NT2/D1 (cell line): Measurements from ENCODE around the gene KLHL29.

Source experiments
- DNase-seq: peaks from one replicate; pipeline ENCODE4 v3.0.0-alpha.2; 2011; ENCODE audit warnings: low read depth, low spot score
- H3K27me3 ChIP-seq: 2 replicates; pipeline ENCODE4 v1.6.0; 2011; ENCODE audit warnings: mild to moderate bottlenecking; ENCODE audit not compliant: insufficient read length, insufficient read depth
- H3K36me3 ChIP-seq: 2 replicates; pipeline ENCODE4 v1.6.1; 2011; ENCODE audit warnings: mild to moderate bottlenecking, low read length, mixed read lengths; ENCODE audit not compliant: insufficient read depth, insufficient read length
- H3K4me1 ChIP-seq: 2 replicates; pipeline ENCODE4 v1.5.1; 2011; ENCODE audit not compliant: insufficient read depth, insufficient read length
- H3K4me3 ChIP-seq: 2 replicates; pipeline ENCODE4 v1.5.1; 2011; ENCODE audit warnings: low read depth; ENCODE audit not compliant: insufficient read length
- H3K9ac ChIP-seq: 2 replicates; pipeline ENCODE4 v1.6.0; 2011; ENCODE audit warnings: low read depth; ENCODE audit not compliant: insufficient read length
- H3K9me3 ChIP-seq: 2 replicates; pipeline ENCODE4 v1.5.1; 2011; ENCODE audit warnings: mild to moderate bottlenecking, low read length; ENCODE audit not compliant: insufficient read depth
- SUZ12 ChIP-seq: IDR thresholded peaks from 2 replicates; pipeline ENCODE4 v1.6.1; 2011; ENCODE audit not compliant: insufficient read length, insufficient read depth; ENCODE audit errors: extremely low read depth
- YY1 ChIP-seq: IDR thresholded peaks from 2 replicates; pipeline ENCODE4 v1.6.1; 2011; ENCODE audit not compliant: insufficient read length, insufficient read depth
- ZNF274 ChIP-seq: IDR thresholded peaks from 2 replicates; pipeline ENCODE4 v1.6.1; 2011; ENCODE audit warnings: mild to moderate bottlenecking, low read depth, low read length

The KLHL29 gene

DNA sequence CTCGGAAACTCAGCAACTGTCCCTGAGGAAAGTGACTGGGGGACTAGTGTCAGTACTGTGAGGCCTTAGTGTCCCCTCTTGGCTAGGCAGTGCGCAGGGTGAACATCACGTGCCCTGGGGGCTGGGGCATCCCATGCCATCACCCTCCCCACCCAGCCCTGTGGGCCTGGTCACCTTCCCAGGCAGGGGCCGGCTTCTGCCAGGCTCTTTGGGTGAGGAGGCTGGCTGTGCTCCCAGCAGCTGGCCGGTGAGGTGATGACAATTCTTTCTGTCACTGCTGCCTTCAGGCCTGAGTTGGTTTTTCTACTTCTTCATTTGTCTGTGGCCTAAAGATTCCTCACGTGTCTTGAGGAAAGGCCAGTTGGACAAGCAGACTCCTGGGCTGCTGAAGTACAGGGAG lies 180.8 kb downstream of the KLHL29 start:
- H3K9me3 ChIP-seq = no peaks in the 10 kb centered on the region
- peaks cover 2% of the 10 kb centered on the region for H3K4me1 ChIP-seq
- no peaks in the 10 kb centered on the region for H3K27me3 ChIP-seq
- no peak overlapping the region for H3K4me3 ChIP-seq
- no peak for DNase-seq
- no peak overlapping the region for H3K9ac ChIP-seq
- TF ChIP-seq YY1 (no peak), SUZ12 (no peak), ZNF274 (no peak)
- H3K36me3 ChIP-seq = no peaks in the 10 kb centered on the region

DNA sequence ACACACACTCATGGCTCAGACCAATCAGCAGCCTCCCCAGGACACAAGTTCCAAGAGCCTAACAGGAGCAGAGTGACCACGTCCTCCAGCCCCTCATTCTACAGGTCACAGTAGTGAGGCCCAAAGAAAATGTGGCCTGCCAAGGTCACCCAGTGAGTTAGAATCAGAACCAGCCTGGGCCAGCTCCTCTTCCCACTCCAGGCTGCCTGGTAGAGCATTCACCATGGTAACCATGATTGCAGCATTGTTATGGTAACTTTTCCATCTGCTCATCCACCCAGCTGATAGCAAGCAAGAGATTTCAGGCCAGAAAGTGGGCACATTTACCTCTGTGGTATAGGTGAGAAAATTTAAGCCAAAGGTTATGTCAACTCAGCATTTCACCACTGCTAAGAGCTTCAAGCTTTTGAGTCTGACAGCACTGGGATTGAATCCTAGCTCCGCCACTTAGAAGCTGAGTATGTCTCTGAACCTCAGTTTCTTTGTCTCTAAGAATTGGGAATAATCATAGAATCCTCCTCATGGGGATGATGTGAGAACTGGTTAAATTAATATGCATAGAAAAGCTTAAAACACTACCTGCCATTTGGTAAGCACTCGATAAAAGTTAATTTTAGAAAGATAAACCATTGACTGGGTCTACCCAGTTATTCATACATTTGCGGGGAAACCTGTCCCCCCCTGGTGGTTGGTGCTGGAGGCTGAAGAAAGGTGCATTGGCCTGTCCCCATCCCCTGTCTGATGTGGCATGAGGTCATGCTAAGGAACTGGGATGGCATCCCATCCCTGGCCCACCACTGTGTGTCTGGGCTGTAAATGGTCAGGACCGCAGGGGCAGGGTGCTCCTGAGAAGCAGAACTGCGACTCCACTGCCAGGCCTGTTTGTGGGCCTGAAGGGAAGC lies 181.5 kb downstream of the KLHL29 start:
- DNase-seq = no peak
- Histone ChIP-seq H3K4me1 (peaks cover 2% of the 10 kb centered on the region), H3K9ac (no peak overlapping the region), H3K9me3 (no peaks in the 10 kb centered on the region), H3K27me3 (no peaks in the 10 kb centered on the region), H3K36me3 (no peaks in the 10 kb centered on the region), H3K4me3 (no peak overlapping the region)
- TF ChIP-seq YY1 = no peak
- TF ChIP-seq SUZ12 = no peak
- TF ChIP-seq ZNF274 = no peak

DNA sequence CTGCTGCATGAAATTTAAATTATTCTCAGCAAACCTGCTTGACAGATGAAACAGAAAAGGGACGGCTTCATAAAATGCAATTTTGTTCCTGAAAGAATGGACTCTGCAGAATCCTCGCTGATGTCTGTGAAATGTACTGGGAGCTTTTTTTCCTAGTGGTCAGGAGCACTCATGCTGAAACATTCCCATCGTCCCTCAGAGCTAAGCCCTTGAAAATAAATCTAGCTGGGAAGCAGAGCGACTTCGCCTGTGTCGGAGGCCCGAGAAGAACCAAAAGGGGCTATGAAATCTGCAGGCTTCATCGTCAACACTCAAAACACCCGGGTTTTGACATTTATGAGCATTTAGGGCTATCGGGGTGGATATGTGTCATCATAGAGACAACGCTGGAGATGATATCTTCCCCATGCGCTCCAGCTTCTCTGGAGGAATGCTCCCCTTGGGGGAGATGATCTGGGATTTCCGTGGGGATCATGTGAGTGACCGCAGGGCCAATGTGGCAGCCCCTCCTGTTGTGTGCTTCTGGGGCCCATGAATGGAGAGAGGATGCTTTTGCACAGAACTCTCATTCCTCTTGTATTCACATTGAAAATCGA lies 182.3 kb downstream of the KLHL29 start:
- no peaks in the 10 kb centered on the region for H3K36me3 ChIP-seq
- H3K9ac ChIP-seq = no peak overlapping the region
- TF ChIP-seq YY1 (no peak), ZNF274 (no peak), SUZ12 (no peak)
- H3K4me1 ChIP-seq = peaks cover 2% of the 10 kb centered on the region
- H3K27me3 ChIP-seq = no peaks in the 10 kb centered on the region
- DNase-seq = no peak
- H3K9me3 ChIP-seq = no peaks in the 10 kb centered on the region
- H3K4me3 ChIP-seq = no peak overlapping the region

DNA sequence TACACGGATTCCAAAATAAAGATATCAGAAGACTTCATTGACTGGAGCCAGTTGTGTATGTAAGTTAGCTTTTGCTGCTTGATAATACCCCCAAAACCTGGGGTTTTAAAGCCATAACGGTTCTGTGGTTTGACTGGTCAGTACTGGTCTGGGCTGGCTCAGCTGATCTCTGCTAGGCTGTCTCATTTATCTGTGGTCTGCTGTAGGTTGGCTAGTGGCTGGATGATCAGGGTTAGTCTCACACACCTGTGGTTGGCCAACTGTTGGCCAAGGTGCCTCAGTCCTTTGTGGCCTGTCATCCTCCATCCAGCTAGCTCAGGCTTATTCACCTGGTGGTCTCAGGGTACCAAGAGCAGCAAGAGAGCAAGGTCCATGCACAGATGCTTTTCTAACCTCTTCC lies 183.2 kb downstream of the KLHL29 start:
- H3K4me1 ChIP-seq = peaks cover under 1% of the 10 kb centered on the region
- H3K4me3 ChIP-seq = no peak overlapping the region
- DNase-seq = no peak
- TF ChIP-seq YY1 = no peak
- no peak for TF ChIP-seq ZNF274
- TF ChIP-seq SUZ12 = no peak
- H3K36me3 ChIP-seq = no peaks in the 10 kb centered on the region
- H3K9ac ChIP-seq = no peak overlapping the region
- no peaks in the 10 kb centered on the region for H3K27me3 ChIP-seq
- H3K9me3 ChIP-seq = no peaks in the 10 kb centered on the region

DNA sequence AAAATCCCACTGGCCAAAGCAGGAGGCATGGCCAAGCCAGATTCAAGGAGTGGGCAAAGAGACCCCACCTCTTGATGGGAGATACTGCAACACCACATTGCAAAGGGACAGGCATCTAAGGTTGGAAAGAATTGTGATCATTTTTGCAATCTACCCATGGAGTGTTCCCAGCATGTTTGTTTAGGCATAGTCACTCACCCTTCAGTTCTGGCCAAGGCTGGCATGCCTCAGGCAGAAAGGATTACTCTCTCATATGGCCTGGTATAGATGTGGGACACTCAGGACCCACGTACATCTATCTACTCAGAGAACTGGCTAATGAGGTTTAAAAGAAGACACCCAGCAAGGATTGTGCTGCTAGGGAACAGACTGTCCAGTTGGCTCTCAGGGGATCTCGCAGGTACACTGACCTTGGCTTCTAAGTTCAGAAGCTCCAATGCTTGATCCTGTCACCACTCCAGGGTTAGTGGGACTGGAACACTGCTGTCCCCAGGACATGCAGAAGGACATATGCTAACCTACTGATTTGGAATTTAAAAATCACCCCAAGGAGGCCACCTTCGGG lies 183.7 kb downstream of the KLHL29 start:
- no peak for TF ChIP-seq YY1
- no peak for TF ChIP-seq ZNF274
- no peak for TF ChIP-seq SUZ12
- H3K27me3 ChIP-seq = no peaks in the 10 kb centered on the region
- H3K4me1 ChIP-seq = no peaks in the 10 kb centered on the region

DNA sequence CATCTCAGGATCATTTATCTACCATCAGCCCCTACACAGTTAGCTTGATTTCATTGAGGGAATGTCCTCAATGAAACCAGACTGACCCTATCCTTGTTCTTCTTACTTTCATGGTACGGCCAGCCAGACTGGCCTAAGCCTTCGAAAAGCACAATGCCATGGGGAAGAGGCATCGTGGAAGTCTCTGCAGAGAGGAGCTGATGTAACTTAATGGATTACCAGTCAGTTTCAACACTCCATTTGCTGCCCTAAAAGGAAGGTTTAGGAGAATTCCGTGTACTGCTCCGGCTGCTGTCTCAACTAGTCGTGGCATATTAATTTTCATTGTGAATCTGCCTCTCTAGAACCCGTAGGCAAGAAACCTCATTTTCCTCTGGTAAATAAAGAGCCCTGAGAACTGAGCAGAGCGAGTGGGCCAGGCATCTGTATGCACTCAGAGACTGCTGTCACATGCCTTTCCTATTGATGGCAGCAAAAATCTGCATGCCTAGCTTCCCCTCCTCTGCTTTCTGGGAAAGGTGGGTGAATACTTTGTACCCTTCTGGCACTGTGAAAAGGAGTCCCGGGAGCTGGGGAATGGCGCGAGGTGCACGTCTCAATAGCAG lies 184.9 kb downstream of the KLHL29 start:
- H3K27me3 ChIP-seq = no peaks in the 10 kb centered on the region
- H3K4me1 ChIP-seq = no peaks in the 10 kb centered on the region
- no peak overlapping the region for H3K4me3 ChIP-seq
- TF ChIP-seq YY1 (no peak), ZNF274 (no peak), SUZ12 (no peak)
- H3K36me3 ChIP-seq = no peaks in the 10 kb centered on the region
- no peaks in the 10 kb centered on the region for H3K9me3 ChIP-seq
- DNase-seq = no peak
- no peak overlapping the region for H3K9ac ChIP-seq

More for the DNA sequence above, 183.7 kb downstream of the KLHL29 start:
- no peak overlapping the region for H3K4me3 ChIP-seq
- H3K9me3 ChIP-seq = no peaks in the 10 kb centered on the region
- no peaks in the 10 kb centered on the region for H3K36me3 ChIP-seq
- no peak overlapping the region for H3K9ac ChIP-seq
- no peak for DNase-seq

DNA sequence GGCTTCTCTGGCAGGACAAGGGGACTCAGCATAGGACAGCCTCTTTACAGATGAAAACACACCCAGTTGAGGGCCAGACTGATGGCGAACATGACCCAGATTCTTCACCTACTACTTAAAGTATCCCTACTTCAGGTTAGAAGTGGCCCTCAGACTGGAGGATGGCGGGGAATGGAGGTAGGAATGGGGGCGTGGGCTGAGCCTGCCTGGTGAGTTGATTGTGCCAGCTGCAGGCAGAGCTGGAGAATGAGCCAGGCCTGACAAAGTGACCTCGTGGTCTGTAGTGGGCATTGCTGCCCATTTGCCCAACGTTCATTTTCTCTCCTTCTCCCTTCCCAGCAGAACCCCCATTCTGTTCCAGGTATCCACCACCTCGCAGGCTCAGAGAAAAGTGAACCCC lies 186.1 kb downstream of the KLHL29 start:
- TF ChIP-seq ZNF274 (no peak), SUZ12 (no peak), YY1 (no peak)
- no peak overlapping the region for H3K9ac ChIP-seq
- no peaks in the 10 kb centered on the region for H3K36me3 ChIP-seq
- DNase-seq = no peak
- H3K4me1 ChIP-seq = peaks cover 2% of the 10 kb centered on the region
- no peak overlapping the region for H3K4me3 ChIP-seq
- no peaks in the 10 kb centered on the region for H3K27me3 ChIP-seq
- no peaks in the 10 kb centered on the region for H3K9me3 ChIP-seq
